HepG2 (cell line): Measurements from ENCODE around the gene SRGAP2B.
"Not testable (repeated sequence)": the region's sequence is repeated elsewhere in the genome, so short reads cannot be mapped to it uniquely, and the experiment has no call there.

ENCODE experiments used
- ATRX ChIP-seq: sonication (generic); formaldehyde crosslinking; IDR thresholded peaks from 2 replicates; pipeline ENCODE4 v1.4.0; 2020; ENCODE audit warnings: missing genetic modification reagents, borderline replicate concordance
- CREB3 ChIP-seq: sonication (generic); formaldehyde crosslinking; IDR thresholded peaks from 2 replicates; pipeline ENCODE4 v1.5.0; 2020; ENCODE audit warnings: missing genetic modification reagents
- CTCF ChIP-seq: sonication (generic); formaldehyde crosslinking; IDR thresholded peaks from 2 replicates; pipeline ENCODE4 v1.5.0; 2020; ENCODE audit warnings: mild to moderate bottlenecking, missing genetic modification reagents, moderate library complexity
- MED13 ChIP-seq: sonication (generic); formaldehyde crosslinking; IDR thresholded peaks from 2 replicates; pipeline ENCODE4 v1.5.0; 2020; ENCODE audit warnings: missing genetic modification reagents
- MLX ChIP-seq: IDR thresholded peaks from 2 replicates; pipeline ENCODE4 v1.6.1; 2016
- NFATC3 ChIP-seq: sonication (generic); formaldehyde crosslinking; IDR thresholded peaks from 2 replicates; pipeline ENCODE4 v1.5.1; 2020; ENCODE audit warnings: mild to moderate bottlenecking, missing genetic modification reagents
- POLR2A ChIP-seq, 2 experiments: IDR thresholded peaks; 2 replicates each; pipeline ENCODE4 v1.6.1; 2011; ENCODE audit warnings: low read depth in 2 of 2, low read length in 2 of 2, mild to moderate bottlenecking in 1 of 2, moderate library complexity in 1 of 2; ENCODE audit not compliant: insufficient read depth in 1 of 2
- REPIN1 ChIP-seq: sonication (generic); formaldehyde crosslinking; IDR thresholded peaks from 2 replicates; pipeline ENCODE4 v1.8.0; 2022; ENCODE audit warnings: missing genetic modification reagents, low read depth, mild to moderate bottlenecking, borderline replicate concordance
- THRA ChIP-seq: sonication (generic); formaldehyde crosslinking; IDR thresholded peaks from 2 replicates; pipeline ENCODE4 v1.4.0; 2020; ENCODE audit warnings: missing genetic modification reagents, borderline replicate concordance
- ZNF263 ChIP-seq: sonication (generic); formaldehyde crosslinking; IDR thresholded peaks from 2 replicates; pipeline ENCODE4 v1.4.0; 2020; ENCODE audit warnings: missing genetic modification reagents
- ZNF674 ChIP-seq: sonication (generic); formaldehyde crosslinking; IDR thresholded peaks from 2 replicates; pipeline ENCODE4 v1.5.0; 2020; ENCODE audit warnings: low read depth, mild to moderate bottlenecking, missing genetic modification reagents

GRCh38 chr1:144894454-144895201 lies 200.5 kb downstream of the SRGAP2B start:
- not testable (repeated sequence) for TF ChIP-seq THRA; ZNF674; NFATC3 (CRISPR knock-in tag); POLR2A (IDR thresholded peaks at IDR 0.05; ENCODE audit: insufficient read depth in 1 of 2, low read depth in 2 of 2, low read length in 2 of 2); ZNF263 (CRISPR knock-in tag); MED13; CREB3 (CRISPR knock-in tag); CTCF (CRISPR knock-in tag); MLX (CRISPR knock-in tag); REPIN1 (CRISPR knock-in tag); ATRX (CRISPR knock-in tag)
